Skeletal muscle tissue (tissue), 4 donors: ENCODE results near the gene FN1. TPM values are rescaled to one million over a fixed set of nuclear protein-coding genes. Genes with fewer than 3 reads are reported as not detected.
"Not testable (repeated sequence)": the region's sequence is repeated elsewhere in the genome, so short reads cannot be mapped to it uniquely, and the experiment has no call there.

Source experiments
- H3K27ac ChIP-seq: one replicate; pipeline ENCODE4 v1.7.0; 2013; ENCODE audit warnings: mild to moderate bottlenecking, low read depth, low read length, inconsistent platforms
- H3K27me3 ChIP-seq, 3 donors: one replicate each; pipeline ENCODE4 v1.7.0; 2013; ENCODE audit warnings: low read length in 3 of 3; ENCODE audit not compliant: control insufficient read depth in 3 of 3, insufficient read depth in 3 of 3
- H3K36me3 ChIP-seq, 3 donors: one replicate each; pipeline ENCODE4 v1.7.0; 2013; ENCODE audit warnings: low read length in 3 of 3; ENCODE audit not compliant: control insufficient read depth in 3 of 3, insufficient read depth in 3 of 3
- H3K4me1 ChIP-seq, 3 donors: one replicate each; pipeline ENCODE4 v1.7.0; 2013; ENCODE audit warnings: low read length in 3 of 3, mild to moderate bottlenecking in 3 of 3; ENCODE audit not compliant: control insufficient read depth in 3 of 3, insufficient read depth in 3 of 3
- H3K4me3 ChIP-seq, 3 donors: one replicate each; pipeline ENCODE4 v1.7.0; 2013; ENCODE audit warnings: low read length in 3 of 3
- H3K9ac ChIP-seq, 3 donors: one replicate each; pipeline ENCODE4 v1.7.0; 2013; ENCODE audit warnings: low read length in 3 of 3, mild to moderate bottlenecking in 3 of 3, moderate library complexity in 2 of 3, low read depth in 1 of 3
- H3K9me3 ChIP-seq, 3 donors: one replicate each; pipeline ENCODE4 v1.7.0; 2013; ENCODE audit warnings: low read length in 3 of 3; ENCODE audit not compliant: control insufficient read depth in 3 of 3
- total RNA-seq: library from RNA; depleted of rRNA; stranded (reverse); fragments of >200 nt; gene quantifications from one replicate; pipeline ENCODE4 v1.2.3, GENCODE V29; 2014
- donor health status: Osteomylitis.

The FN1 gene
- total RNA-seq, 1 donor from 2014 or later = 301 TPM

GRCh38 chr2:215361876-215362561 lies 73.8 kb downstream of the FN1 start:
- H3K9ac ChIP-seq = no peak overlapping the region
- H3K27ac ChIP-seq = no peak overlapping the region
- peaks cover 11 to 29% (median 28%) of the 10 kb centered on the region in 3 donors for H3K36me3 ChIP-seq
- no peaks in the 10 kb centered on the region for H3K4me1 ChIP-seq
- H3K4me3 ChIP-seq = no peak overlapping the region
- no peaks in the 10 kb centered on the region for H3K27me3 ChIP-seq
- no peaks in the 10 kb centered on the region for H3K9me3 ChIP-seq

- no peaks in the 10 kb centered on the region for H3K4me1 ChIP-seq
Measured at GRCh38 chr2:215361211-215361875, 74.5 kb downstream of the FN1 start.

DNA sequence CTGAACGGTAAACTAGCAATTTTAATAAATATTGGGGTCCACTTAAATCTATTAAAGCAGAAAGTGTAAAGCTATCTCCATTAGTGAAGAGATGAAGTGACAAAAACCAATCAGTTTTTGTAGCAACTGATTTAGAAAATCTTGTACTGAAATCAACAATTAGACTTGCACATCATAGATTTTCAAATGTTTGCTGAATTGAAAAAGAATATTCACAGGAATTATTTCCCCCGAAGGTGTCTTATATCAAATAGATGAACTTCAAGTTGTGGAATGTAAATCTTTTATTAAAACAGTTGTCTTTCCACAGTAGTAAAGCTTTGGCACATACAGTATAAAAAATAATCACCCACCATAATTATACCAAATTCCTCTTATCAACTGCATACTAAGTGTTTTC lies 75.3 kb downstream of the FN1 start:
- peaks cover 12 to 30% (median 28%) of the 10 kb centered on the region in 3 donors for H3K36me3 ChIP-seq
- H3K9ac ChIP-seq = no peak overlapping the region

More at GRCh38 chr2:215361211-215361875, 74.5 kb downstream of the FN1 start:
- Histone ChIP-seq H3K27ac (no peak overlapping the region), H3K9me3 (no peaks in the 10 kb centered on the region), H3K9ac (no peak overlapping the region), H3K27me3 (no peaks in the 10 kb centered on the region), H3K4me3 (no peak overlapping the region), H3K36me3 (peaks cover 12 to 30% (median 28%) of the 10 kb centered on the region in 3 donors)

DNA sequence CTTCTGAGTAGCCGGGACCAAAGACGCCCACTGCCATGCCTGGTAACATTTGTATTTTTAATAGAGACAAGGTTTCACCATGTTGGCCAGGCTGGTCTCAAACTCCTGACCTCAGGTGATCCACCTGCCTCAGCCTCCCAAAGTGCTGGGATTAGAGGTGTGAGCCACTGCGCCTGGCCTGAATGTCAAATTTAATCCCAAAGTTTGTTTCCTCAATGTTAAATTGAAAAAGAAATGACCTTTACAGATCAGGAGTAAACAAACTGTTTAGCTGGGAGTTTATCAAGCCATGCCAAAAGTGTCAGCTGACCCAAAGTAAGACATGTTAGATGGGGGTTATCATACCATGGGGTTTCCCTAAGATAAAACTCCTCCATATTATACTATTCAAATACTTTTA lies 75.8 kb downstream of the FN1 start:
- not testable (repeated sequence) for H3K4me3 ChIP-seq, H3K4me1 ChIP-seq, H3K9ac ChIP-seq, H3K9me3 ChIP-seq, H3K27me3 ChIP-seq, H3K27ac ChIP-seq
- peaks cover 12 to 28% (median 25%) of the 10 kb centered on the region in 3 donors for H3K36me3 ChIP-seq

More for the DNA sequence above, 75.3 kb downstream of the FN1 start:
- no peaks in the 10 kb centered on the region for H3K9me3 ChIP-seq
- no peaks in the 10 kb centered on the region for H3K4me1 ChIP-seq
- no peaks in the 10 kb centered on the region for H3K27me3 ChIP-seq
- no peak overlapping the region for H3K4me3 ChIP-seq
- no peak overlapping the region for H3K27ac ChIP-seq

DNA sequence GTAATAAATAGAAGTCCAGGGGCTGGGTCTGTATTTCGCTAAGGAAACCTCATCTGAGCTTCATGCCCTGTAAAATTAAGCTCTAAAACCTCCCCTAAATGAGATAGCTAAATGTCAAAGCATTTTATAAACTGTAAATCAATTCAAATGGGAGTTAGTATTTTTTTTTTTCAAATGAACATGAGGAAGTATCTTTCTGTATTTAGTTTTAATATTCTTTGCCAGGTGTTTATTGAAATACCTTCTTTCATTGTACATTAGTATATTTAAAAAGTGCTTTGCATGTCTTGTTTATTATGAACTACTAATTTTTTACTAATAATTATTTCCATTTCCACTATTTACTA lies 76.3 kb downstream of the FN1 start:
- Histone ChIP-seq H3K27ac (no peak overlapping the region), H3K36me3 (peaks cover 12 to 22% (median 20%) of the 10 kb centered on the region in 3 donors), H3K4me1 (peaks cover 0 to 3% (median 0%) of the 10 kb centered on the region in 3 donors), H3K9ac (no peak overlapping the region), H3K4me3 (no peak overlapping the region), H3K27me3 (no peaks in the 10 kb centered on the region), H3K9me3 (no peaks in the 10 kb centered on the region)

DNA sequence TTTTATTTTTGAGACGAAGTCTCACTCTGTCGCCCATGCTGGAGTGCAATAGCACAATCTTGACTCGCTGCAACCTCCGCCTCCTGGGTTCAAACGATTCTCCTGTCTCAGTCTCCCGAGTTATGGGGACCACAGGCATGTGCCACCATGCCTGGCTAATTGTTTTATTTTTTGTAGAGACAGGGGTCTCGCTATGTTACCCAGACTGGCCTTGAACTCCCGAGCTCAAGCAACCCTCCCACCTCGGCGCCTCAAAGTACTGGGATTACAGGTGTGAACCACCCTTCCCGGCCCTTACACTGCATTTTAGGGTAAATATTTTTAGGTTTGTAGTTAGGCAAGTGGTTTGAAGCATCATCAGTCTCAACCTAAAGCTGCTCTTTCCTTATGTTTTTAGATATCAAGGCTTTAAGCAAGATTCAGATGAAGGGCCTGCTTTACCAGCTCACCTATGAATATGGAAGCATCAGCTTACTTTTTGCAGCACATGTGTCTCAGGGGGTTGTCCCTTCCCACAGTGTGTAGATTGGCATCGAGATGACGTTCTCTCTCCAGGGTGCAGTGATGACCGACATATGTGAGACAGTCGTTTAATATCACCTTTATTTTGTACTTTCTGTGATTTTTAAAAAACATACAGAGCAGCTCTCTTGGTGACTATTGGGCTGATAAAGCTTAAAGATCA lies 76.8 kb downstream of the FN1 start:
- no peak overlapping the region for H3K27ac ChIP-seq
- H3K4me1 ChIP-seq = peaks cover 0 to 3% (median 0%) of the 10 kb centered on the region in 3 donors
- H3K36me3 ChIP-seq = peaks cover 11 to 21% (median 17%) of the 10 kb centered on the region in 3 donors
- no peak overlapping the region for H3K9ac ChIP-seq
- no peak overlapping the region for H3K4me3 ChIP-seq
- no peaks in the 10 kb centered on the region for H3K27me3 ChIP-seq
- H3K9me3 ChIP-seq = no peaks in the 10 kb centered on the region

DNA sequence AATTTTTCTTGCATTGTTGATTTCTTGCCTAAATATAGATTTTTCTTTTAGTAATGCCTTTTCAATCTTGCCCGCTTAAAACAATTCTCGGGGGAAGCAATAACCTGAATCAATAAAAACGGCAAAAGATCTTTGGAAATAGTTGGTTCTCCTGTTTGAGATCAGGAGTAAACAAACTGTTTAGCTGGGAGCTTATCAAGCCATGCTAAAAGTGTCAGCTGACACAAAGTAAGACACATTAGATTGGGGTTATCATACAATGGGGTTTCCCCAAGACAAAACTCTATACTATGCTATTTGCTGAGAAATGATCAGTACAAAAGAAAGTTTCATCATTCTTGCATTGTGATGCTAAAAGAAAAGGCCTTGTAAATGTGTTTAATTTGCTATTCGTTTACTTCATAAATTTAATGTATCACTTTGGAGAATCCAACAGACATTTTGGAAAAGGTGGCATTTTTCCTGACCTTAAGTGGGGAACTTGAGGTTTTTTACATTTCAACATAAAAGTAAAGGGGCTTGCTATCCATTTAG lies 77.5 kb downstream of the FN1 start:
- Histone ChIP-seq H3K9me3 (no peaks in the 10 kb centered on the region), H3K27me3 (no peaks in the 10 kb centered on the region), H3K4me1 (peaks cover 0 to 3% (median 0%) of the 10 kb centered on the region in 3 donors), H3K4me3 (no peak overlapping the region), H3K36me3 (peaks cover 9 to 19% (median 12%) of the 10 kb centered on the region in 3 donors), H3K27ac (no peak overlapping the region), H3K9ac (no peak overlapping the region)

- Histone ChIP-seq H3K36me3 (peaks cover 5 to 13% (median 7%) of the 10 kb centered on the region in 3 donors), H3K27ac (no peak overlapping the region), H3K4me1 (peaks cover 0 to 3% (median 0%) of the 10 kb centered on the region in 3 donors), H3K9ac (no peak overlapping the region), H3K27me3 (no peaks in the 10 kb centered on the region), H3K4me3 (no peak overlapping the region), H3K9me3 (no peaks in the 10 kb centered on the region)
Measured at GRCh38 chr2:215357660-215358059, 78.2 kb downstream of the FN1 start.

GRCh38 chr2:215356948-215357461 lies 78.9 kb downstream of the FN1 start:
- Histone ChIP-seq H3K27me3 (no peaks in the 10 kb centered on the region), H3K36me3 (peaks cover 0 to 8% (median 2%) of the 10 kb centered on the region in 3 donors), H3K4me3 (no peak overlapping the region), H3K4me1 (peaks cover 0 to 3% (median 0%) of the 10 kb centered on the region in 3 donors), H3K9ac (no peak overlapping the region), H3K27ac (no peak overlapping the region), H3K9me3 (no peaks in the 10 kb centered on the region)
